HG03457 (cell line): Measurements from ENCODE around the gene SCIN.
"Not testable (repeated sequence)": the region's sequence is repeated elsewhere in the genome, so short reads cannot be mapped to it uniquely, and the experiment has no call there.

Source experiments
- ATAC-seq: cut with Tn5 transposase; IDR thresholded peaks from one replicate; pipeline ENCODE4 v1.9.1; 2021; ENCODE audit warnings: moderate number of reproducible peaks; ENCODE audit not compliant: unreplicated experiment

SCIN gene

DNA sequence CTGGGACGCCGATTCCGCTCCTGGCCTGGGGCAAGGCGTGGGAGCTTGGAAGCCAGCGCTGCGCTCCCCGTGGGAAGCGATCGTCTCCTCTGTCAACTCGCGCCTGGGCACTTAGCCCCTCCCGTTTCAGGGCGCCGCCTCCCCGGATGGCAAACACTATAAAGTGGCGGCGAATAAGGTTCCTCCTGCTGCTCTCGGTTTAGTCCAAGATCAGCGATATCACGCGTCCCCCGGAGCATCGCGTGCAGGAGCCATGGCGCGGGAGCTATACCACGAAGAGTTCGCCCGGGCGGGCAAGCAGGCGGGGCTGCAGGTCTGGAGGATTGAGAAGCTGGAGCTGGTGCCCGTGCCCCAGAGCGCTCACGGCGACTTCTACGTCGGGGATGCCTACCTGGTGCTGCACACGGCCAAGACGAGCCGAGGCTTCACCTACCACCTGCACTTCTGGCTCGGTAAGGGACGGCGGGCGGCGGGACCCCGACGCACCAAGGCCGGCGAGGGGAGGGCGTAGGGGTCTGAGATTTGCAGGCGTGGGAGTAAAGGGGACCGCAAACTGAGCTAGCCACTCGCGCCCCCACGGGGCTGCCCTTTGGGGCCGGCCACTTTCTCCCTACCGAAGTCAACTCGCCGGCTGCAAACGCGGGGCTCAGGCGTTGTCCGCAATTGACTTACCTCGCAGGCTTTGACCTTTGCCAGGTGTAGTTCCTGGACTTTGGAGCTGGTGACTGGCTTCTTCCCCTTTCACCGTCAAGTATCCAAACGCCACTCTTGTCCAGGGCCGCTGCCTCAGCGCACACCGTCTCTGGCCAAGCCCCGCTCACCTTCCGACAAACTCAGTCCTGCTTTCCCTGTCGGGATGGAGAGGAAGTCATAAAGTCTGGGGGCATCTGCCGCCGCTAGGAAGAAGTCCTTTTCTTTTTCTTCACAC, at the start of gene SCIN:
TSS of gene SCIN (plus strand) at position 187 of the 928 bp plus-strand sequence. CDS start at position 254, 67 bp downstream.
- no peak for ATAC-seq

DNA sequence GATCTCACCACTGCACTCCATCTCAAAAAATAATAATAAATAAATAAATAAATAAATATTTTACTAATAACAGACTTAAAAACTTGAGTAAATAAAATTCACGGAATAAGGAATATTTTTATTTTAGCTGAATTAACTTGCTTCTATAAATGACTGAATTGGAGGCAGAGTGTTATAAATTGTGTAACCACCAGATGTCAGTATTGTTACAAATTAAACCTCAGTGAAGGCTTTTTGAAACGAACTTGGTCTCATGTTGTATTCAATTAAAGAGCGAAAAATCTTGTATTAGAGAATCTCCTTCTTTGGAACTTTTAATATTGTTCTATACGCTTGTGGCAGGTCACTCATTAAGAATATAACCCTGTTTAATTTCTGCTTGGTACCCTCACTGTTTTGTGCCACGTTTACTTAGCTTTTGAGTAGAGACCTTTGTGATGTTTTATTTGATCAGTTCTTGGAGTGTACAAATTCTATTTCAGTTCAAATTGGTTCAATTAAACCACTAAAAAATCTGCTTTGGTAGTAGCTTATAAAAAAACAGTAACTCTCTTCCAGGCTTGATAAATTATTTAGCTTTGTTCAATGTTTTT, 45.6 kb upstream of the SCIN start:
- no peak for ATAC-seq

DNA sequence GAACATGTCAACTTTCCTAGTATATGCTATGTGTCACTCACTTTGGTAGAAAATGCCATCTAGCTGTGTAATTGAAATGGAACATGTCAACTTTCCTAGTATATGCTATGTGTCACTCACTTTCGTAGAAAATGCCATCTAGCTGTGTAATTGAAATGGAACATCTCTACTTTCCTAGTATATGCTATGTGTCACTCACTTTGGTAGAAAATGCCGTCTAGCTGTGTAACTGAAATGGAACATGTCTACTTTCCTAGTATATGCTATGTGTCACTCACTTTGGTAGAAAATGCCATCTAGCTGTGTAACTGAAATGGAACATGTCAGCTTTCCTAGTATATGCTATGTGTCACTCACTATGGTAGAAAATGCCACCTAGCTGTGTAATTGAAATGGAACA, 43.8 kb upstream of the SCIN start:
- ATAC-seq, result not testable (repeated sequence)

DNA sequence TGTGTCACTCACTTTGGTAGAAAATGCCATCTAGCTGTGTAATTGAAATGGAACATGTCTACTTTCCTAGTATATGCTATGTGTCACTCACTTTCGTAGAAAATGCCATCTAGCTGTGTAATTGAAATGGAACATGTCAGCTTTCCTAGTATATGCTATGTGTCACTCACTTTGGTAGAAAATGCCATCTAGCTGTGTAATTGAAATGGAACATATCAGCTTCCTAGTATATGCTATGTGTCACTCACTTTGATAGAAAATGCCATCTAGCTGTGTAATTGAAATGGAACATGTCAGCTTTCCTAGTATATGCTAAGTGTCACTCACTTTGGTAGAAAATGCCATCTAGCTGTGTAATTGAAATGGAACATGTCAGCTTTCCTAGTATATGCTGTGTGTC, 42.9 kb upstream of the SCIN start:
- ATAC-seq, result not testable (repeated sequence)

DNA sequence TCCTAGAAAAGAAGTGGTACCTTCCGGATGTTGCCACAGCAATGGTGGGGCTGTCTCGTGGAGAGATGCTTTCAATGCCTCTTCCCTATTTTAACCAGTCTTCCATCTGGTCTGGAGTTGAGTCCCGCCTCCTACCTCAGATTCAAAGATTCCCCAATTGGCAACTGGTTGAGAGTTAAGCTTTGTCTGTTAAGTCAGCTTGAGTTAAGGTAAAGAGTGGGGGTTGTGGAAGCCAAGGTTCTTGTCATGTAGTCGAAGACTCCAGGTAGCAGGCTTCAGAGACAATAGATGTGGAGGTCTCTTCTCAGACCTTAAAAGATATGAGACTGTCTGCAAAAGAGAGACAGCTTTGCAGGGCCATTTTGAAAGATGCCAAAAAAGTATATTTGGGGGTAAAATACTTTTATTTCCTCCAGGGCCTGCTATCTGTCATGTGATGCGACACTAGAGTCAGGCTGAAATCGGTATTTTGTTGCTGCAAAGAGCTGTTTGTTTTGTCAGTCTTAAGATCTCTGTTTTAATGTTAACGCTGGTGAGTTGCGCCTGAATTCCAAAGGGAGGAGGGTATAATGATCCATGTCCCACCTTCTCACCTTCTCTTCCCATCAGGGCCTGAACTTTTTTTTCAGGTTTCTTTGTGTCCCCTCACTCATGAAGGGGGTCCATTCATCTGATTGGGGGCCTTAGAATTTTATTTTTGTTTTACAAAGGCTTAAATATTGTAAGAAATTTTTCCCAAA, 40.4 kb upstream of the SCIN start:
- no peak for ATAC-seq

DNA sequence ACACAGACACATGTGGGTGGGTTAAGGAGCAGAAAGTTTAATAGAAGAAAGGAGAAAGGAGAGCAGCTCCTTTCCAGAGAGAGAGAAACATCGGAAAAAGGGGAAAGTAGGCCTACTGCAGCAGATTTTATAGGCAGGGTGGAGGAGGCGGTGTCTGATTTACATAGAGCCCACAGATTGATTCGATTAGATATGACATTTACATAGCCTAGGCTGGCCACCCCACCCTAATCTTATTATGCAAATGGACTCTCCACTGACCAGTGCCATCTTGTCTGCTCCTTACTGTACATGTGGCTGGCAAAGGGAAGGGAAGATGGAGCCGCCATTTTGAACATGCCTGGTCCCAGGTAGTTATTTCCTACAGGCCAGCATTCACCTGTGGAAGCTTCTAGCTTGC, 38.7 kb upstream of the SCIN start:
- ATAC-seq, result no peak

DNA sequence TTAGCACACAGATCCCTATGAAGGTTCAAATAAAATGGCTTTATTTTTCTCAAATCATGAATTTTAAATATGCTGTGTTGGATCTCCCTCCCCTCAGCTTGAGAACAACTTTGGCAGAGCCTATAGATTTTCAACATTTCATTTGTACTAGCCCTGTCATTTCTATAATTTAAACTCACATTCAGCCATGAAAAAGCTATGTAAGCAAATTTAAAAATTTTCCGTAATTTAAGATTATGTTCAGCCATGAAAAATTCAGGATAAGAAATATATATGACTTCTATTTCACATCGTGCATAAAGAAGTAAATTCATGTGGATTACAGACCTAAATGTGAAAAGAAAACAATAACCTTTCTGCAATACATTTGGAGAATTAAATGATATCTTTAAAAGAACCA, 36.5 kb upstream of the SCIN start:
- ATAC-seq, result no peak

DNA sequence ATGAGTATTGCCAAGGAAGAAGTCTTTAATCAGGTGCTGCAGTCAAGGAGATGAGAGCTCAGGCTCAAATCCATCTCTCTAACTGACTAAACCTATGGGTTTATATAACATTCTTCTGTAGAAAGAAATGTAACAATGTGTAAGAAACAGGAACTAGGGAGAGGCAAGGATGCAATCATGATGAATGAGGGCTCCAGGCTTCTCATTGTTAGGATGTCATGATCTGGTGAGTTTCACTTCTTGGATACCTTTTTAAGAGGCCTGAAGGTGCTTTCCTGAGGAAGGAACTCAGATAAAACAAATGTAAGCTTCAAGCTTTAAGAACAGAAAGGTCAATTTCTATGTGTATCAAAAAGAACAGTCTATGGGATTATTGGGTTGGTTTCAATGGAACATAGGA, 30.8 kb upstream of the SCIN start:
- no peak for ATAC-seq

DNA sequence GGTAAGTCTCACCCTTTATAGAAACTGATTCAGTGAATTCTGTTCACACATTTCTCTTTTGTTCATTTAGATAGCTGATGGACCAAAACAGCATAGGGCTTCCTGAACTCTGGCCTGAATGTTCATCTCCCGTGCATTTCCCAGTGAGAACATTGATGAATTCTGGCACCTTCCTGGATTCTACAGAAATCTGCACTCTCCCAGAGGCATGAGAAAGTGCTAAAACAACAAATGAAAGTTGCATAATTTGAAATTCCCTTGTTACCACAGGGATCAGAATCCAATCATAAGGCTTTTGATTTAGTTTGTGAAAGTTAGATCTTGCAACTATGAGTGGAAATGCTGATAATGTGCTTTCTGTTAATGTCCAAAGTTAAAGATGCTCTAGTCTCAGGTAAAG, 29.7 kb upstream of the SCIN start:
- ATAC-seq, result no peak

DNA sequence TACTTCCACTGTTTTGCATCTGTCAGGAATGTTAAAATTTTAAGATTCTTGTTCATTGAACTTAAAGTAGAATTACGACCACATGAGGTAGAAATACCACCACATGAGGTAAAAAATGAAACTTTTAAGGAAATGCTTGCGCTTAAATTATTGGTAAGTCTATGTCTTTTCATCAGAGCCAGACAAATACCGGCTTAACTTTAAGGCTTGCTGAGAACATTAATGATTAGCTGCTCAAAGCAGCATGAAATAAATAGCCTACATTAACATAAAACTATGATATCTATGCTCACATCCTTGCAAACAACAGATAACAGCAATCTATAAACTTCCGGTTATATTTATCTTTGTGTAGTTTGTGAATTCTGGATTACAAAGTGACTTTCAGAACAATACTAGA, 26.9 kb upstream of the SCIN start:
- no peak for ATAC-seq

DNA sequence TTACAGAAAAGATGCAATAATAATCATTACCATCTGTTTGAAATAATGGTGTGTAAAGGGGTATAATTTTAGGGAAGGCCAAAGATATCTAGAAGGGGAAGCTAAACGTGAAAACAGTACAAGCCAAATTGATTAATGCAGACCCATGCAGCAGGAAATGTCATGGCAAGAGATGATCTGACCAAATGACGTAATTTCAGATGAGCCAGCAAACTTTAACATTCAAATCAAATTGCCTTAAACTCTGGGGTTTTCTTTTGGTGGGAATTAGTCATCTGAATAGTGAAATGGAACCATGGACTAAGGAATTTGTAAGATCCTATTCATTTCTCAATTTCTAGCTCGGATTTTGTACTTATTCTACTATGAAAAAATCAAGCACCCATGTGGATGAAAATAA, 21.4 kb upstream of the SCIN start:
- ATAC-seq, result no peak

DNA sequence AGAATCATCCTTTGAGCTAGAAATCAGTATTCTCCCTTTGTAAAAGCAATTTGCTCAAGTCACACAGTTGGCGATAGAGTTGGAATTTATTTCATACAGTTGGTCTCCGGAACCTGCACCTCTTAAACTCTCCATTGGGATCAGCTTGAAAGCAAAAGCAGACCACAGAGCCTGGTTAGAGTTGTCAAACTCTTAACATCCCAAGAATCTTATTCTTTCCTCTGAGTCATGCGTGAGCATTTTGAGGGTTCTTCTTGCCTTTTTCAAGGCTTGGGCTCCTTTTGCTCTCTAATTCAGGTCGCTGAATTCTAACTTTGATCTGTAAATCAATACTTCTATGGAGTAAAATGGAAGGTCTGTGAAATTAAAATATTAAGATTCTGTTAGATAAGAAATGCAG, 19.6 kb upstream of the SCIN start:
- no peak for ATAC-seq

DNA sequence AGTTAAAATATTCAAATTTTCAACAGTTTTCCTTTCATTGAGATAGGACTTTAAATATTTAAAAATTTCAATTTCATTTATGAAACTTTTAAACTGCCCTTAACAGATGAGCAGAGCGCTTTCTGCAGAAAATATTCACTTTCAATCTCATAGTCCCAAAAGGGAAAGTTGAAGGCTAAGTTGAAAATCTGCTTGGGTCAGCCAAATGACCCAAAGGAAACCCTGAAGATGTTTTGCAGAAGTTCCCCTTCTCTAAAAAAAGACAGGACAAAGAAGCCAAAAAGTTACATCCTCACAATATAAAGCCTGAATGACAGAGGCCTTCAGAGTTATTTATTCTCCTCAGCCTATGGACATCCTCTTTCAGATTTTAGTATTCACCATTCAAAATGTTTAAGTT, 17.6 kb upstream of the SCIN start:
- no peak for ATAC-seq

DNA sequence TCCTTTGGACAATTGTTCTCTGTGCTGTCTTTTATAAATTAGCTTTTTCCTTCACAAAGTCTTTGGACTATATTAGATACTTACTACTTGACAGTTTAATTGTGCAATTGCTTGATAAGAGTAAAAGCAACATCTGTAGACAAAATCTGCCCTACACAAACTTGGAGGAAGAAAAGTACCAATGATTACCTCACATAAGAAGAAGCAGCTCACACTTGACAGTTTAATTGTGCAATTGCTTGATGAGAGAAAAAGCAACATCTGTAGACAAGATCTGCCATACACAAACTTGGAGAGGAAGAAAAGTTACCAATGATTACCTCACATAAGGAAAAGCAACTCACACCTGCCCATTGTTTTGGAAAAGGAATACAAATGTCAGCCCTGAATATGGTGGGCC, 17.1 kb upstream of the SCIN start:
- ATAC-seq, result no peak

DNA sequence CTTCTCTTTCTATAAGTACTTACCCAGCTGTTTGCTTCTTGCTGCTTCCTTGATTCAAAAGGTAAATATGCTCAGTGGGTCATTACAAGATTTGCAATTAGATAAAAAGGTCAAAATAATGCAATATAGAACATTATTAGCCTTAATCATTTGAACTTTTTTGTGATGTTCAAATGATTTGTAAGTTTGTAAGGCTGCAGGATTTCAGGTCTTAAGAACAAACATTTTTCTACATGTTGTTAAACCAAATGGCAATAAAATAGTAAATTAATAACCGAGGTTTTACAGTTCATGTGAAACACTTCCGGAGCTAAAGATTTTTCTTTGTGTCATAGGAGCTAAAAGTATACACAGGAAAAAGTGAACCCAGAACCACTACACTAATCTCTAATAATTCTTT, 16.2 kb upstream of the SCIN start:
- no peak for ATAC-seq

DNA sequence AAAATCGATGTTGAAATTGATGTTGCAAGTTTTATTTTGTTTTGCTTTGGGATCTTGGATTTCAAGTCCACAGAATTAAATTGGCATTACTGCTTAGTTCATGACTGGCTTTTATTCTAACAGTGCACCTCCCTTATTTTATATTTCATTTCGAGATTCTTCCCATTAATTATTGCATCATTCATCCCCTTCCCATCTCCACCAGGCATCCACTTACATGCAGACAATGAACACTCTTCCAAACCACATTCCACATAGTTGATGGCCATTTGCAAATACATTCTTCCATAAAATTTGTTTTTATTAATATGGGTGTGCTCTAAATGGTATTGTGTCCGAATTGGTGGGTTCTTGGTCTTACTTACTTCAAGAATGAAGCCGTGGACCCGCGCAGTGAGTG, 15.6 kb upstream of the SCIN start:
- no peak for ATAC-seq

DNA sequence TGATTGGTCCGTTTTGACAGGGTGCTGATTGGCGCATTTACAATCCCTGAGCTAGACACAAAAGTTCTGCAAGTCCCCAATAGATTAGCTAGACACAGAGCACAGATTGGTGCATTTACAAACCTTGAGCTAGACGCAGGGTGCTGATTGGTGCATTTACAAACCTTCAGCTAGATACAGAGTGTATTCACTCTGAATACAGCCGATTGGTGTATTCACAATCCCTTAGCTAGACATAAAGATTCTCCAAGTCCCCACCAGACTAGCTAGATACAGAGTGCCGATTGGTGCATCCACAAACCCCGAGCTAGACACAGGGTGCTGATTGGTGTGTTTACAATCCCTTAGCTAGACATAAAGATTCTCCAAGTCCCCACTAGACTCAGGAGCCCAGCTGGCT, 14.8 kb upstream of the SCIN start:
- not testable (repeated sequence) for ATAC-seq

DNA sequence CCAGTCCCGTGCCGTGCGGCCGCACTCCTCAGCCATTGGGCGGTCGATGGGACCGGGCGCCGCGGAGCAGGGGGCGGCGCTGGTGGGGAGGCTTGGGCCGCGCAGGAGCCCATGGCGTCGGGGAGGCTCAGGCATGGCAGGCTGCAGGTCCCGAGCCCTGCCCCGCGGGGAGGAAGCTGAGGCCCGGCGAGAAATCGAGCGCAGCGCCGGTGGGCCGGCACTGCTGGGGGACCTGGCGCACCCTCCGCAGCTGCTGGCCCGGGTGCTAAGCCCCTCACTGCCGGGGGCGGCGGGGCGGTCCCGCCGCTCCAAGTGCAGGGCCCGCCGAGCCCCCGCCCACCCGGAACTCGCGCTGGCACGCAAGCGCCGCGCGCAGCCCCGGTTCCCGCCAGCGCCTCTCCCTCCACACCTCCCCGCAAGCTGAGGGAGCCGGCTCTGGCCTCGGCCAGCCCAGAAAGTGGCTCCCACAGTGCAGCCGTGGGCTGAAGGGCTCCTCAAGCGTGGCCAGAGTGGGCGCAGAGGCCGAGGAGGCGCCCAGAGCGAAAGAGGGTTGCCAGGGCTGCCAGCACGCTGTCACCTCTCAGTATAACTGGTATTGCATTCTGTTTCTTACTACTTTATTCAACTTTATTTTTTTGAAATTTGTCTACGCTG, 14.3 kb upstream of the SCIN start:
- not testable (repeated sequence) for ATAC-seq

DNA sequence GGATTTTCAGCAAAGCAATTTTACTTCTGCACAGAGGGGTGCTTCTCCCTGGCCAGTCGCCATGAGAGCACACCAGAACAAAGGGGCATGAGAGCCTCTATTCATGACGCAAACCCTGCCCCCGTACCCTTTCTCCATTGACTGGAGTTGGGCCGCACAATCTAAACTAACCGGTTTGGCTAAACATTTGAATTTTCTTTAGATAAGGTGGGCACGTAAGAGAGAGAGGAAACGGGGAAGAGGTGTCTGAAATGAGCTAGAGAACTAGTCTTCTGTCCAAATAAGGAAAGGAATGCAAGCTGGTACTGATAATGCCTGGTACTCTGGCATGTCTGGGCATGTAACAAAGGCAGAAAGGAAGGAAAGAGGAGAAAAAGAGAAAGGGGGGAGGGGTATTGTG, 13.2 kb upstream of the SCIN start:
- ATAC-seq, result no peak

DNA sequence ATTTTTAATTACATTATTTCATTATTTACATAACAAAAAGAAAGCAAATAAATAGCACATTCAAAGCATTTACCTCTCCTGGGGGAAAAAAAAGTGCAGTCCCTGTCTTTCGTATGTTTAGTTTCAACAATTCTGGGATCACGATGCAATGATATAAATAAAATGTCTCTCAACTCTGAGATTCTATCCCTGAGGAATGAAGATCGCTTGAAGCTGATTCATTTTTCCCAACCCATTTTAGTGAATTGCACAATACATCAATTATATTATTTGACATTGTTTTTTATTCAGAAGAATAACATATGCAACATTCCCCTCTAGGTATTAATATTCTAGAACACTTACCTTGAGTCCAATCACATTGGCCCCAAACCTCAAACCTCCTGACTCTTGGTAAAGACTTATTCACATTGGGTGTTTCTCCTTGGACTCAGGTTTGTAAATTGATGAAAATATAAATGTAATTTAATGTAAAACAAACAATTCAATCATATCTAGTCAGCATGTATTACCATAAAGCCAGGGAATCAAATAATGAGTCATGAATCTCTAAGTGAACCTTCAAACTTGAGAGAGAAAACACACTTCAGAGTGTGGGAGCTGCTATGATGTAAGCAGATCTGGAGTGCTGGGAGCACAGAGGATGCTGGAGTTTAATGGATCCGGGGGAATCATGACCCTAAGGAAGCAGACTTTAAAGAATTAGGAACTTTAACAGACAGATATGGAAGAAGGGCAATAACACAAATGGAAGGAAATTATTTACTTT, 5.3 kb upstream of the SCIN start:
- no peak for ATAC-seq

DNA sequence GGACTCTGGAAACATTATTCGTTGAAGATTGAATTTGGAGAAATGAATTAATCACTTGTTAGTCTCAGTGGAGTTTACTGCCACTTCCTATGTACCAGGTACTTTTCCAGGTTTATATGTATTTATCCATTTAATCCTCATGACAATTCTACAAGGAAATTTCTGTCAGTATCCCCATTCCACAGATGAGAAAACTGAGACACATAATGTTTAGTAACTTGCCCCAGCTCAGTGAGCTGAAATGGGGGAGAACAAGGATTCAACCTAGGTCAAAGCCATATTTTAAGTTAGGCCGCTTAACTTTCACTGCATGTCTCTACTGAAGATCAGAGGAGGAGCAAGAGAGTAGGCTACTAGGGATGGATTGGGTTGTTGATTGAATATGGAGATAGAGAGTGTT, 4.6 kb upstream of the SCIN start:
- no peak for ATAC-seq
